Cerebellar cortex (tissue), 1 donor: ENCODE results near the gene DCP1A.

Source experiments
- DNase-seq: peaks from one replicate; pipeline ENCODE4 v3.0.0-alpha.2; 2015; ENCODE audit warnings: low spot score

Gene DCP1A

DNA sequence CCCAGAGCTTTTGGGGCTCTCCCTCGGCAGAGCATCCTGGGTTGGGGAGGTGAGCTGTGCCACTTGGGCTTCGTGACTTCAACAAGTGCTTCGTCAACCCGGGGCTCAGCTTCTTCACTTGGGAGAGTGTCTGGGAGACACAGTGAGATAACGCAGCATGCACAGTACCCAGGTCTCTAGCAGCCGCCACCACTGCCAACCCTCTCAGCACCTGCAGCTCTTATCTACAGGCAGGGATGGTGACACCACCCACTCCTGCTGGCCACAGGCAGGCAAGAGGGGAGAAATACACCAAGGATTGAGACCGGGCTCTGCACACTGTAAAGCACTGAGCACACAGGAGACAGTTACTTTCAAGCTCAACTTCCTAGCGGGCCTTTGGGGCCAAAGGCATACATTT, 103.1 kb downstream of the DCP1A start:
- no peak for DNase-seq

DNA sequence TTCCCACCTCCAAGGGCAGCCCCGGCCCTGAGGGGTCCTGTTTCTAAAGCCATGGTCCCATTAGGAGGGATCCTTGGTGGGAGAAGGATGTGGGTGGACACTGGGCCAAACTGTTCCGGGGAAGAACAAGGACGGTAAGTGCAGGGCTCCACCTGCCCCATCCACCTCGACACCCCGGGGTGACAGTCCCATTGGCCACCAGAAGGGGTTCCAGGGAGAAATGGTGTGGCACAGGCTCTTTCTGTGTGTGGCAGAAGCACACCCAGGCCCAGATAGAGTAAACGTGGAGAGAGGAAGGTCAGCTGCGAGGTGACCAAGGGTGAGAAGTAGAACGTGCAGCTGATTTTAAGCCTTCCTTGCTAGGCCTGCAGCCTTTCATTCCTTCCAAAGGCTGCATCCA, 103.6 kb downstream of the DCP1A start:
- DNase-seq, result no peak

DNA sequence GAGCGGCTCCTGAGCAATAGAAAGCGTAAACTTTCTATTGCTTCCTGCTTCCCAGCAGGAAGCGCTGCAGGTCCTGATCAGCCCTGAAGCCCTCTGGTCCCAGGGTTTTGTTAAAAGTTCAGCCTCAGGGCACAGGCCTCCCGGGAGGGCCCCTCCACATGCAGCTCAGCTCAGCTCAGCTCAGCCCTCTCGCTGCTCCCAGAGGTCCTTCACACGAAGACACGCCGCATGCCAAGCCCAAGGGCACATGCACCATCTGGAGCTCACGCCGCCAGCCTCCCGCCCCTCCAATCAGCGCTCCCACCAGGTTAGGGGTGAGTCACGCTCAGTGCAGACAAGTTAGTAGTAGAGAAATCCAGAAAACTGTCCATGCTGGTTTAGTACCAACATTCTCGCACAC, 104.2 kb downstream of the DCP1A start:
- no peak for DNase-seq

DNA sequence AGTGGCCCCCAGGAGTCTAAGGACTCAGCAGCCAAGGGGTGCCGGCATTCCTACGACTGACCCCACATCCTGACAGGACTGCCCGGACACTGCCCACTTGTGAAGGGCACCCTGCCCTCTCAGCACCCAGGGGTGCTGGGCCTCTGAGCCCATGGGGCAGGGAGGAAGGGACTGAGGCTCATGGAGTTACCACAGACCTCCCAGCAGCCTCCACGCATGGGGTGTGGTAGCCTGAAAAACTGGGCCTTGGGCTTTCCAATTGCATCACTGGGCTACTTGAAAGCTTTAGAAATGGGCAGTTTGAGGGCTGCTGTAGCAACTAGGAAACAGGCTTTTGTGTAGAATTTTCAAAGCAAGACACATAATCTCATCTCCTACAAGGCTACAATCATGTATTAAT, 104.7 kb downstream of the DCP1A start:
- no peak for DNase-seq

DNA sequence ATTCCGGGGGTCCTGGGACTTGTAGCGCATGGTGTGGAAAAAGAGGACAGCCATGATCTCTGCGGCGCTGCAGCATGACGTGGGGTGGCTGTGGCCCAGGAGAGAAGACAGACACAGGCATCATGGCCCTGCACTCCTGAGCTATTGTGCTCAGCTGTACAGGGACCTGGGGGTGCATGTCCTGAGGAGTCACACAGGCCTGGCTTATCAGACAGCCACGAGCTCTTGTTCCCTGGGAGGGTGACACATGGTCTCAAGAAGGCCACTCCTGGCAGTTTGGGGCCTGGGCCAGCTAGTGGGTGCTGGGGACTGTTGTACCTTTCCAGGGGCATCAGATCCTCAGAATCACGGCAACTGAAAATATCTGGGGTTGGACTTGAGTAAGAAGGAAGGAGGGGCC, 105.2 kb downstream of the DCP1A start:
- DNase-seq, result no peak

DNA sequence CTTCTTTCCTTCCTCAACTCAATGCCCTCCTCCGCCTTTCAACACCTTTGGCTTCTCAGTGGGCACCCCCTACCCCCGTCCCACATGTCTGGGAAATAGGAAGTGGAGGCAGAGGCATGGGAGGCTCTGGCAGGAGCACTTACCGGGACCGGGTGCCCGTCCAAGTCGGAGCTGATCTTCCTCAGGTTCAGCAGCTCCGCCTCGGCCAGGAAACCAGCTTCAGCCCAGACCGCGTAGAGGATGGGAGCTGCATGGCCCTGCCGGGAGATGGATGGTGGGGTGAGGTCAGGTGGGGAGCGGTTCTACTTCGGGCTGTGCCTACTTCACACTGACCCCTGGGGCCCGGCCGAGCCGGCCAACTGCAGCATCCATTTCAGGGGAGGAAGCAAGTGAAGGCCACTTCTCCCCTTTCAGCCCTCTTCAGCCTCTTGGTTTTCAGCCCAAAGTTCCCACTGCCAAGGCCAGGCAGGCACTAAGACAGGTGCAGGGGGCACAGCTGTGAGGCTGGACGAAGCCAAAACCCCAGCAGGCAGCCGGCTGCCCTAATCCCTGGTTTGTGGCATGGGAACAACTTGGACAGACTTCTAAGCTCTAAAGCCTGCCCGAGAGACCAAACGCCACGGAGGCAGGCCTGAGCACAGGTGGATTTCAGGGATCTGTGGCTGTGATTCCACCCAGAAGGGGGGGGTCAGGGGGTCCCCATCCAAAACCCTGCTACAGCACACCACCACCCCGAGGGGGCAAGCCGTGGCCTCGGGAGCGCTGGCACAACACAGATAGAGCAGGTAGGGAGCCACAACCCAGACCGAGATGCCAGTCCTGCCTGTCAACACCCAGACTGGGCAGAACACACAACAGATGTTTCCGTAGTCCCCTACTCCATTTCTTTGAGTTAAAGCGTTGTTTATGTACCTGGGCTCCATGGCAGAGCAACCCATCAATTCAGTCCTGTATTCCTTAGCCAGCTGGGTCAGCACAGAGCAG, 106.1 kb downstream of the DCP1A start:
- DNase-seq, result peak; percentile 47

DNA sequence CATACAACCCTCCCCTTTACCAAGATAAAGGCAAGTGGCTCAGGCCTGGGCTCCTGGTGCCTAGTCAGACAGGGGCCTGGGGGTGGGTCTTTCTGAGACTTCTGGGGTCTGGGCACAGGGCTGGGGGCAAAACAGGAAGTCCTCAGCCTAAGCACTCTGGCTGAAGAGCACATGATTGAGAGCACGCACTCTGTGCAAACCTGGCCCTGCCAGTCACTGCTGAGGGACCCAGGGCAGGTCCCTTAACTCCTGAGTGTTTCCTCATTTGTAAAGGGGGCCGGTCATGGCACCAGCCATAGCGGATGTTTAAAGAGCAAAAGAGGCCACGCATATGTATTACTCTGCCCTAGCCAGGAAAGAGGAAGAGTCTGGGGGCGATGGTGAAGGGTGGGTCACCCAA, 107.5 kb downstream of the DCP1A start:
- DNase-seq, result no peak

DNA sequence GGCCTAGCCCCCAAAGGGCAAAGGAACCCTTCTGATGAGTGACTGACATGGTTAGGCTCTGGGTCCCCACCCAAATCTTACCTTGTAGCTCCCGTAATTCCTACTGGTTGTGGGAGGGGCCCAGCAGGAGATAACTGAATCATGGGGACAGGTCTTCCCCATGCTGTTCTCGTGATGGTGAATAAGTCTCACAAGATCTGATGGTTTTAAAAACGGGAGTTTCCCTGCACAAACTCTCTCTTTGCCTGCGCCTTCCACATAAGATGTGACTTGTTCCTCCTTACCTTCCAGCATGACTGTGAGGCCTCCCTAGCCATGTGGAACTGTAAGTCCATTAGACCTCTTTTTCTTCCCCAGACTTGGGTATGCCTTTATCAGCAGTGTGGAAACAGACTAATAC, 108.5 kb downstream of the DCP1A start:
- DNase-seq, result no peak

DNA sequence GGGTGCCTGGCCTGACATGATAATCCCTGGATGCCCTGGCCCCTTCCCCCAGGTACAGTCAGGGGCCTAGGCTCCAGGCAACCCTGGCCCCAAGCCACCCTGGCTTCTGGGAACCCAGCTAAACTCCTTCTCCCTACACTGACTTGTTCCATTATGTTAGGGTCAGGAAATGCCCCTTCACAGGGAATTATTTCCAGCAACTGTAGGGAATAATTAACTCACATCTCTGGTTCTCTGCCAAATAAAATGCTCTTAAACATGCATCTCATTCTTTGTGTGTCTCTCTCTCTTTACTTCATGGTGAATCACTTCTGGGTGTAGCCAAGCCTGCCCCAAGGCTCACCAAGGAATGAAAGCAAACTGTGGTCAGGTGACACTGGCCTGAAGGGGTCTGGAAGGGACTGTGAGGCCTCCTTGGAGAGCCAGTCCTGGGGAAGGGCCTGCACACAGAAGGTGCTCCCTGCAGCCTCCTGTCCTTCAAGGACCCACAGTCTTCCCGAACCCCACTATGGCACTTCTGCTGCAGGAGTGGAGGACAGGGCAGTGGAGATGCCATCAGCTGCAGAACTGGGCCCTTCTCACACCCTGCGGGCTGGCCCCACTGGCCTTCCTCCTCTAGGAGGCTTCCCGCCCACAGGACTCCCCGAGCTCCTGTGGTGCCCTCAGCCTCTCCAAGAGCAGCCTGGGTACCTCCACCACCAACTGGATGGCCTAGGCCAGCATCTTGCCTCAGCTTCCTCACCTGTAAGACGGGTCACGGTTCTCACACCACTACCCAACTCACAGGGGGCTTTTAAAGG, 109.1 kb downstream of the DCP1A start:
- no peak for DNase-seq

DNA sequence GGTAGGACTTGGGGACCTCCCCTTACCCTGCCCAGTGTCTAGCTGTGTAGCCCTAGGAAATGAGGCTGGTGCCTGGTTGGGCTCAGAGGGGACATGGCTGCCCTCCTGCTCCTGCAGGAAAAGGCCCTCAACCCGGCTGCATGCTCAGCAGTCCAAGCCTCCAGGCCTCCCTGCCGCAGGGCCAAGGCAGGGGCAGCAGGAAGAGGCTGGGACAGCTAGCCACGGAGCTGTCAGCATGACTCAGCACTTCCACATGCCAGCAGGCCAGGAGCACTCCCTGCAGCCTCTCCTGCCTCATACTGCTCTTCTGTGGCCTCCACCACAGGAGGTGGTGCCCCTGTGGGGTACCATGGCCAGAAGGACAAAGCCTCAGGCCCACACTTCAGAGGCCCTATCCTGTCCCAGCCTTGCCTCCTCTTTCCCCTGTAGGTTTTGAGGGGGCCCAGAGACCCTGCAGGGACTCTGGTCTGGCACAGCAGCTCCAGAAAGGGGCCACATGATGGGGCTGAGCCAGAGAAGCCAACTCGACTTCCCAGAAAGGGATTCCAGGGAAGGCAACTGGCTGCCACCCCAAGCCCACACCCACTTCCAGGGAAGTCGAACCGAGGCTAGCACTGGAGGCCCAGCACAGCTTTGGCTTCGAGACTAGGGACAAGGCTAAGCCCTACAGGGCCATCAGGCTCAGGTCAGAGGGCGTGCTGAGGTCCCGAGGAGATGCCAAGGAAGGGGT, 111.1 kb downstream of the DCP1A start:
- DNase-seq, result peak; percentile 39

DNA sequence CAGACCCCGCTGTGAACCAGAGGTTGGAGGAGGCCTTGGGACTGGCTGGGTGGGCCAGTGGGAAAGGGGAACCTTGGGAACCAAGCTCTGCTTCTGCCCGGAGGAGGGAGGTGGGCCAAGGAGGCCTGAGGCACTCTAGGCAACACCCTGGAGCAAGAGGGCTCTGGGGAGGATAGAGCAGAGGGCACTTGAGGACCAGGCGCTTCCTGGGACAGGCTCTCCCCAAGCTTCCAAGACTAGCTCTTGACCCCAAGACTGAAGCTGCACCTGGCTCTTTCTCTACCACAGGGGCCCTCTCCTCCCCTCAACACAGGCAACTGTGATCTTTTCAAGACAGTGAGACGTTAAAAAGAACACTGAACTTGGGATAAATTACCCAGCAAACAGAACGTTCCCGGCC, 111.8 kb downstream of the DCP1A start:
- no peak for DNase-seq

DNA sequence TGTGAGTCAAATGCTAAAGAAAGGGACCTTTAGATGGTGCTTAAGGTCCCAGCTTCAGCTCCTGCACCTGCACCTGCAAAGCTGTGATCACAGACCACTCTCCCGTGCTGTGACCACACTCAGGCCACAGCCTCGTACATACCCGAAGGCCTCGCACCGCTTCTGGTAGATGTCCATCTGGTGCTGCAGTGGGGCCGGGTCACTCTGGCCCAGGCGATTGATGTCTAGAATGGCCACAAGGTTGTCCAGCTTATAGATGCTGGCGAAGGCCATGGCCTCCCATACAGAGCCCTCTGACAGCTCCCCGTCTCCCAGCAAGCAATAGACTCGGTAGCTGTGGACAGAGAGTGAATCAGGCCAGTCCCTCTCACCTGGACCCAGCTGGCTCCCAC, 112.5 kb downstream of the DCP1A start:
- DNase-seq, result no peak

DNA sequence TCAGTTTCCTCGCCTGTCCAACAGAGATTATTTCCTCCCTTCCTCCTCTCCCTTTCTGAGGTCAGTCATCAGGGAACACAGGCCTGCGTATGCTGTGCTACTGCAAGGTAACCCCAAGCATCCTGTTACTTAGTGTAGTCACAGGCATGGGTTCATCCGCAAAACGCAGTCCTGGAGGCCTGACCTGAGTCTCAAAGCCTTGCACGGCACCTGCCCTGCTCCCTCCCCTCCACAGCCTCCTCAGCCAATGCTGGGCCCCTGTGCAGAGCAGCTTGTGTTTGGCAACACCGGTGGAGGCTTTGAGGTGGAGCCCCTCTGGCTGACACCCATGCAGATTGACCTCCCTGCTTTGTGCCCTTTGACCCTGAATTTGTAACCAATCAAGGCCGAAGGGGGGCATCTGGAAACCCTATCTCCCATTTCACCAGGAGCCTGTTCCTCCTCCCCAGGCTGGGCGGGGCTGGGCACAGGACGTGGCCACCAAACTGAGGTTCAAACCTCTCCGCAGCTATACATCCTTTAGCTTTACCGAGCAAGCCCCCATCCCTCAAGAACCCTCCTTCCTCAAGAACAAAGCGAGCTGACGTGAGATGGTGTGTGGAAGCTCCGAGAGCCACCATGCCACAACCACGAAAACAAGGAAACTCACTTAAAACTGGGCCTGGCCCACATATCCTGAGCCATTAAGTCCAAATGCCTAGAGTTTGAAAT, 113.1 kb downstream of the DCP1A start:
- no peak for DNase-seq
